Common myeloid progenitor, CD34-positive (primary cell): ENCODE measurements around the gene LFNG.

Source experiments
- CTCF ChIA-PET: fragments of 350-600 bp; sonication (Branson Sonifier 250); formaldehyde crosslinking; loops from one replicate; lab custom pipeline; 2021; ENCODE audit warnings: antibody characterized with exemption; lab: Charles Lee
- POLR2A ChIA-PET: fragments of 350-600 bp; sonication (Branson Sonifier 250); formaldehyde crosslinking; loops from one replicate; lab custom pipeline; 2021; ENCODE audit warnings: antibody characterized with exemption; lab: Charles Lee
- DNase-seq, 3 donors: peaks; one replicate each; pipeline versions ENCODE4 v3.0.0 to v3.0.0-alpha.2; 2013
- H3K27ac ChIP-seq, 2 experiments: 1 replicate in 1 of 2; 2 replicates in 1 of 2; pipeline ENCODE4 v1.7.0; 2013; ENCODE audit warnings: inconsistent platforms in 2 of 2, low read length in 2 of 2, mild to moderate bottlenecking in 2 of 2, low read depth in 1 of 2, moderate library complexity in 1 of 2; ENCODE audit not compliant: severe bottlenecking in 2 of 2, insufficient read depth in 1 of 2, poor library complexity in 1 of 2
- H3K27me3 ChIP-seq, 5 experiments: replicated peaks in 2 of 5; 1 replicate in 3 of 5; 2 replicates in 2 of 5; pipeline versions ENCODE4 v1.6.1 to v1.7.0; 2013; ENCODE audit warnings: low read length in 4 of 5, mild to moderate bottlenecking in 2 of 5, moderate library complexity in 2 of 5, inconsistent platforms in 1 of 5; ENCODE audit not compliant: insufficient read depth in 5 of 5, control insufficient read depth in 4 of 5
- H3K36me3 ChIP-seq, 4 experiments: 1 replicate in 2 of 4; 2 replicates in 2 of 4; pipeline versions ENCODE4 v1.6.1 to v1.7.0; 2013; ENCODE audit warnings: low read length in 3 of 4, control low read depth in 1 of 4, mild to moderate bottlenecking in 1 of 4; ENCODE audit not compliant: control insufficient read depth in 4 of 4, insufficient read depth in 4 of 4
- H3K4me1 ChIP-seq, 4 experiments: 1 replicate in 3 of 4; 2 replicates in 1 of 4; pipeline versions ENCODE4 v1.6.1 to v1.7.1; 2013; ENCODE audit warnings: low read length in 3 of 4, mild to moderate bottlenecking in 3 of 4, control low read depth in 1 of 4, inconsistent platforms in 1 of 4, moderate library complexity in 1 of 4; ENCODE audit not compliant: control insufficient read depth in 4 of 4, insufficient read depth in 4 of 4; ENCODE audit errors: control extremely low read depth in 1 of 4
- H3K4me3 ChIP-seq, 7 experiments: 1 replicate in 4 of 7; 2 replicates in 3 of 7; pipeline versions ENCODE4 v1.5.1 to v1.7.0; 2013; ENCODE audit warnings: mild to moderate bottlenecking in 7 of 7, low read length in 6 of 7, moderate library complexity in 6 of 7, inconsistent platforms in 2 of 7, low read depth in 2 of 7, control low read depth in 1 of 7; ENCODE audit not compliant: insufficient read depth in 4 of 7, control insufficient read depth in 1 of 7; ENCODE audit errors: extremely low read depth in 1 of 7
- H3K9me3 ChIP-seq, 5 experiments: 1 replicate in 4 of 5; 2 replicates in 1 of 5; pipeline versions ENCODE4 v1.6.1 to v1.7.1; 2013; ENCODE audit warnings: low read length in 4 of 5, mild to moderate bottlenecking in 2 of 5, inconsistent platforms in 1 of 5, low read depth in 1 of 5, moderate library complexity in 1 of 5; ENCODE audit not compliant: control insufficient read depth in 4 of 5, insufficient read depth in 2 of 5; ENCODE audit errors: control extremely low read depth in 1 of 5
- WGBS: methylation state at CpG from one replicate; pipeline ENCODE4 v1.1.5; 2013; ENCODE audit not compliant: insufficient coverage; 5-methylcytosine and 5-hydroxymethylcytosine counted together

LFNG gene

GRCh38 chr7:2493205-2494164, 26.1 kb upstream of the LFNG start:
- peaks cover 0 to 45% (median 39%) of the 10 kb centered on the region in 4 experiments for H3K4me1 ChIP-seq
- 91% methylated on average over 6 of the region's 11 CpGs for WGBS
- no peak overlapping the region for H3K4me3 ChIP-seq
- no peak overlapping the region for H3K27ac ChIP-seq
- POLR2A ChIA-PET, result interaction anchor here (0.7 kb wide), 1 partner anchor 35 kb away, joined by 3 read pairs; no protein-coding TSS in a partner anchor
- CTCF ChIA-PET, result interaction anchor here (0.8 to 1.5 kb wide), 5 partner anchors 9 to 18 kb away, joined by 3 to 6 read pairs (median 4); no protein-coding TSS in a partner anchor
- no peaks in the 10 kb centered on the region for H3K27me3 ChIP-seq
- no peaks in the 10 kb centered on the region for H3K36me3 ChIP-seq
- H3K9me3 ChIP-seq, result no peaks in the 10 kb centered on the region
- no peak for DNase-seq

- no peaks in the 10 kb centered on the region for H3K9me3 ChIP-seq
- H3K27me3 ChIP-seq, result no peaks in the 10 kb centered on the region
- CTCF ChIA-PET, result interaction anchor here (0.5 kb wide), 1 partner anchor 22 kb away, joined by 3 read pairs; no protein-coding TSS in a partner anchor
- H3K36me3 ChIP-seq, result no peaks in the 10 kb centered on the region
- POLR2A ChIA-PET, result no interaction called here
- H3K4me3 ChIP-seq, result no peak overlapping the region
- DNase-seq, result no peak
- H3K27ac ChIP-seq, result no peak overlapping the region
- H3K4me1 ChIP-seq, result peaks cover 0 to 41% (median 36%) of the 10 kb centered on the region in 4 experiments
- WGBS, result 55% methylated on average over 24 of the region's 32 CpGs
These were observed 25.1 kb upstream of the LFNG start for GRCh38 chr7:2494191-2495130.

- ChIA-PET POLR2A (no interaction called here), CTCF (no interaction called here)
- no peak overlapping the region for H3K4me3 ChIP-seq
- 94% methylated on average over 15 of the region's 25 CpGs for WGBS
- H3K36me3 ChIP-seq, result no peaks in the 10 kb centered on the region
- no peak for DNase-seq
- H3K4me1 ChIP-seq, result peaks cover 0 to 33% (median 30%) of the 10 kb centered on the region in 4 experiments
- H3K27ac ChIP-seq, result no peak overlapping the region
- H3K9me3 ChIP-seq, result no peaks in the 10 kb centered on the region
- H3K27me3 ChIP-seq, result no peaks in the 10 kb centered on the region
These were observed 23.9 kb upstream of the LFNG start for GRCh38 chr7:2495418-2496299.

- WGBS, result 97% methylated on average over 7 of the region's 9 CpGs
- DNase-seq, result no peak
- H3K36me3 ChIP-seq, result no peaks in the 10 kb centered on the region
- H3K4me1 ChIP-seq, result peaks cover 0 to 33% (median 30%) of the 10 kb centered on the region in 4 experiments
- H3K27me3 ChIP-seq, result no peaks in the 10 kb centered on the region
- H3K27ac ChIP-seq, result no peak overlapping the region
- CTCF ChIA-PET, result no interaction called here
- no peak overlapping the region for H3K4me3 ChIP-seq
- POLR2A ChIA-PET, result no interaction called here
- H3K9me3 ChIP-seq, result no peaks in the 10 kb centered on the region
These were observed 23.2 kb upstream of the LFNG start for GRCh38 chr7:2496375-2496774.

- no peaks in the 10 kb centered on the region for H3K27me3 ChIP-seq
- H3K9me3 ChIP-seq, result no peaks in the 10 kb centered on the region
- H3K36me3 ChIP-seq, result no peaks in the 10 kb centered on the region
- CTCF ChIA-PET, result interaction anchor here (1.7 kb wide), 1 partner anchor 20 kb away, joined by 4 read pairs; no protein-coding TSS in a partner anchor
- POLR2A ChIA-PET, result no interaction called here
- WGBS, result 100% methylated on average over 3 of the region's 3 CpGs
- H3K27ac ChIP-seq, result no peak overlapping the region
- no peak overlapping the region for H3K4me3 ChIP-seq
- no peak for DNase-seq
- peaks cover 0 to 33% (median 30%) of the 10 kb centered on the region in 4 experiments for H3K4me1 ChIP-seq
These were observed 22.5 kb upstream of the LFNG start for GRCh38 chr7:2497065-2497464.
